Measurements from ENCODE around the gene RAB3C. TPM values are rescaled to one million over a fixed set of nuclear protein-coding genes. Genes with fewer than 3 reads are reported as not detected.

RAB3C gene
- total RNA-seq, 1 donor from 2014 or later, result not detected

- no peak for TF ChIP-seq CTCF (IDR thresholded peaks at IDR 0.05)
- no peak overlapping the region for H3K4me3 Mint-ChIP-seq (ENCODE audit: unreplicated experiment)
- H3K36me3 Mint-ChIP-seq (ENCODE audit: low read depth), result no peaks in the 10 kb centered on the region
- H3K27me3 Mint-ChIP-seq (ENCODE audit: low read depth), result peaks cover 3% of the 10 kb centered on the region
- no peak for DNase-seq (ENCODE audit: low spot score)
- H3K4me1 Mint-ChIP-seq (ENCODE audit: low read depth), result no peaks in the 10 kb centered on the region
- no peaks in the 10 kb centered on the region for H3K9me3 Mint-ChIP-seq (ENCODE audit: low read depth)
- no peak overlapping the region for H3K27ac Mint-ChIP-seq (ENCODE audit: unreplicated experiment)
Observed at GRCh38 chr5:58677650-58678049, 94.8 kb downstream of the RAB3C start.

GRCh38 chr5:58680503-58680902 lies 97.6 kb downstream of the RAB3C start:
- peaks cover 3% of the 10 kb centered on the region for H3K27me3 Mint-ChIP-seq (ENCODE audit: low read depth)
- DNase-seq (ENCODE audit: low spot score), result no peak
- no peak overlapping the region for H3K4me3 Mint-ChIP-seq (ENCODE audit: unreplicated experiment)
- no peak overlapping the region for H3K27ac Mint-ChIP-seq (ENCODE audit: unreplicated experiment)
- H3K9me3 Mint-ChIP-seq (ENCODE audit: low read depth), result no peaks in the 10 kb centered on the region
- H3K4me1 Mint-ChIP-seq (ENCODE audit: low read depth), result no peaks in the 10 kb centered on the region
- no peaks in the 10 kb centered on the region for H3K36me3 Mint-ChIP-seq (ENCODE audit: low read depth)
- TF ChIP-seq CTCF (IDR thresholded peaks at IDR 0.05), result no peak

GRCh38 chr5:58681943-58682342 lies 99.1 kb downstream of the RAB3C start:
- Mint-ChIP-seq H3K4me1 (ENCODE audit: low read depth) (no peaks in the 10 kb centered on the region), H3K27ac (ENCODE audit: unreplicated experiment) (no peak overlapping the region), H3K4me3 (ENCODE audit: unreplicated experiment) (no peak overlapping the region), H3K36me3 (ENCODE audit: low read depth) (no peaks in the 10 kb centered on the region), H3K9me3 (ENCODE audit: low read depth) (no peaks in the 10 kb centered on the region), H3K27me3 (ENCODE audit: low read depth) (peaks cover 3% of the 10 kb centered on the region)
- TF ChIP-seq CTCF (IDR thresholded peaks at IDR 0.05), result no peak
- no peak for DNase-seq (ENCODE audit: low spot score)

- no peaks in the 10 kb centered on the region for H3K9me3 Mint-ChIP-seq (ENCODE audit: low read depth)
- TF ChIP-seq CTCF (IDR thresholded peaks at IDR 0.05), result no peak
- no peak overlapping the region for H3K4me3 Mint-ChIP-seq (ENCODE audit: unreplicated experiment)
- H3K27me3 Mint-ChIP-seq (ENCODE audit: low read depth), result peaks cover 3% of the 10 kb centered on the region
- H3K36me3 Mint-ChIP-seq (ENCODE audit: low read depth), result no peaks in the 10 kb centered on the region
- DNase-seq (ENCODE audit: low spot score), result no peak
- no peak overlapping the region for H3K27ac Mint-ChIP-seq (ENCODE audit: unreplicated experiment)
- no peaks in the 10 kb centered on the region for H3K4me1 Mint-ChIP-seq (ENCODE audit: low read depth)
Observed at GRCh38 chr5:58683567-58683966, 100.7 kb downstream of the RAB3C start.

- Mint-ChIP-seq H3K4me3 (ENCODE audit: unreplicated experiment) (no peak overlapping the region), H3K27me3 (ENCODE audit: low read depth) (no peaks in the 10 kb centered on the region), H3K4me1 (ENCODE audit: low read depth) (no peaks in the 10 kb centered on the region), H3K9me3 (ENCODE audit: low read depth) (no peaks in the 10 kb centered on the region), H3K27ac (ENCODE audit: unreplicated experiment) (no peak overlapping the region), H3K36me3 (ENCODE audit: low read depth) (no peaks in the 10 kb centered on the region)
- no peak for DNase-seq (ENCODE audit: low spot score)
- no peak for TF ChIP-seq CTCF (IDR thresholded peaks at IDR 0.05)
Observed at GRCh38 chr5:58687079-58687478, 104.2 kb downstream of the RAB3C start.

Data from chondrocyte (in vitro differentiated cells).